Measurements from ENCODE around the gene PPP1R13B.

DNA sequence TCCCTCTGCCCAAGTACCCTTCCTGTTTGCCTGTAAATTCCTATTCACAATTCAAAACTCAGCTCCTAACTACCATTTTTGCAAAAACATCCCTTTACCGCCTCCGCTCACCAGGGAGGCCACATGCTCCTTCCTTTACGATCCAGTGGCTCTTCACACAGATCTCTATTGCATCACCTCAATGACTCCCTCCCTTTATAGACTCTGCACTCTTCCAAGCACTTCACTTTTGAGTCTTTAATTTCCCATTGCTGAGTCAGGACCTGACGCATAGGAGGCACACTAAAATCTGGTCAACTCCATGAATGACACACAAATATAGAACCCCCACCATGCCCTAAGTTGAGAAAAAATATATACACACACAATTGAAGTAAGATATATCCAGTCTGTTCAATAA is 45.9 kb downstream of the PPP1R13B start:
- TF ChIP-seq, protein P1, sequence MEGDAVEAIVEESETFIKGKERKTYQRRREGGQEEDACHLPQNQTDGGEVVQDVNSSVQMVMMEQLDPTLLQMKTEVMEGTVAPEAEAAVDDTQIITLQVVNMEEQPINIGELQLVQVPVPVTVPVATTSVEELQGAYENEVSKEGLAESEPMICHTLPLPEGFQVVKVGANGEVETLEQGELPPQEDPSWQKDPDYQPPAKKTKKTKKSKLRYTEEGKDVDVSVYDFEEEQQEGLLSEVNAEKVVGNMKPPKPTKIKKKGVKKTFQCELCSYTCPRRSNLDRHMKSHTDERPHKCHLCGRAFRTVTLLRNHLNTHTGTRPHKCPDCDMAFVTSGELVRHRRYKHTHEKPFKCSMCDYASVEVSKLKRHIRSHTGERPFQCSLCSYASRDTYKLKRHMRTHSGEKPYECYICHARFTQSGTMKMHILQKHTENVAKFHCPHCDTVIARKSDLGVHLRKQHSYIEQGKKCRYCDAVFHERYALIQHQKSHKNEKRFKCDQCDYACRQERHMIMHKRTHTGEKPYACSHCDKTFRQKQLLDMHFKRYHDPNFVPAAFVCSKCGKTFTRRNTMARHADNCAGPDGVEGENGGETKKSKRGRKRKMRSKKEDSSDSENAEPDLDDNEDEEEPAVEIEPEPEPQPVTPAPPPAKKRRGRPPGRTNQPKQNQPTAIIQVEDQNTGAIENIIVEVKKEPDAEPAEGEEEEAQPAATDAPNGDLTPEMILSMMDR (IDR thresholded peaks at IDR 0.05 in 4 of 5, conservative IDR thresholded peaks at IDR 0.05 in 1 of 5) = no peak
- TF ChIP-seq POLR2A (IDR thresholded peaks at IDR 0.05) = no peak
